Mucosa of descending colon (tissue), 3 donors: Measurements from ENCODE around the gene SLC7A6. TPM values are rescaled to one million over a fixed set of nuclear protein-coding genes. Genes with fewer than 3 reads are reported as not detected.
"Not testable (repeated sequence)": the region's sequence is repeated elsewhere in the genome, so short reads cannot be mapped to it uniquely, and the experiment has no call there.

Experiments used
- ATAC-seq: fragments of 200-7000 bp; cut with Tn5 transposase; one replicate; pipeline ENCODE4 v1.9.1; 2020; ENCODE audit warnings: mild to moderate bottlenecking, moderate library complexity
- DNase-seq, 3 donors: peaks; one replicate each; pipeline ENCODE4 v3.0.0-alpha.2; 2020
- H3K36me3 ChIP-seq: fragments of 200-600 bp; one replicate; pipeline ENCODE4 v1.8.0; 2021; ENCODE audit warnings: low read depth, mild to moderate bottlenecking
- H3K4me1 ChIP-seq: fragments of 200-600 bp; one replicate; pipeline ENCODE4 v1.8.0; 2021; ENCODE audit warnings: low read depth, mild to moderate bottlenecking
- H3K4me3 ChIP-seq: fragments of 200-600 bp; one replicate; pipeline ENCODE4 v1.8.0; 2021; ENCODE audit warnings: mild to moderate bottlenecking
- H3K9me3 ChIP-seq: fragments of 200-600 bp; one replicate; pipeline ENCODE4 v1.8.0; 2021; ENCODE audit warnings: mild to moderate bottlenecking
- CTCF ChIP-seq: fragments of 200-600 bp; IDR thresholded peaks from one replicate; pipeline ENCODE4 v1.8.0; 2022; ENCODE audit warnings: antibody characterized with exemption, mild to moderate bottlenecking
- intact Hi-C, 2 donors: fragments of 100-400 bp; cut with DNase I in 1 of 2; cut with micrococcal nuclease in 1 of 2; formaldehyde crosslinking; loops; one replicate each; pipeline versions ENCODE4 v1.11.0 to v1.11.1; 2022; cut with DNase I, micrococcal nuclease
- total RNA-seq, 3 donors: library from RNA; stranded (reverse); fragmentation: NEBNext Ultra II Directional in 2 of 3; extraction: Animal tissue kit (Norgen Biotek cat#: 25700) in 2 of 3; gene quantifications; one replicate each; pipeline versions ENCODE4 v1.2.1 to v1.2.4, GENCODE V29; 2021 to 2023
- donor health status: DM: no; HTN: no; CAD: no; lungs with moderate emphysema.
- donor health status: DM: no; HTN: no; CAD: no.
- donor health status: DM: no; HTN: yes; CAD: no.

Gene SLC7A6
- total RNA-seq, 3 donors from 2014 or later, result 35.0 to 41.4 (median 37.2) TPM

GRCh38 chr16:68287276-68288251 is 23.2 kb downstream of the SLC7A6 start:
- intact Hi-C loops, result no loop called here
- ATAC-seq (peak; percentile 23), DNase-seq (no peak)
- no peak for TF ChIP-seq CTCF
- Histone ChIP-seq H3K36me3 (no peaks in the 10 kb centered on the region), H3K9me3 (no peaks in the 10 kb centered on the region), H3K4me3 (no peak overlapping the region), H3K4me1 (peaks cover 12% of the 10 kb centered on the region)

- ATAC-seq (no peak), DNase-seq (no peak)
- Histone ChIP-seq H3K9me3 (no peaks in the 10 kb centered on the region), H3K4me1 (peaks cover 12% of the 10 kb centered on the region), H3K4me3 (no peak overlapping the region), H3K36me3 (no peaks in the 10 kb centered on the region)
- intact Hi-C loops, result no loop called here
- TF ChIP-seq CTCF, result no peak
These were observed 23.9 kb downstream of the SLC7A6 start for GRCh38 chr16:68288252-68288650.

- peaks cover 12% of the 10 kb centered on the region for H3K4me1 ChIP-seq
- H3K36me3 ChIP-seq, ATAC-seq, DNase-seq, H3K4me3 ChIP-seq, intact Hi-C loops, H3K9me3 ChIP-seq: not testable (repeated sequence)
These were observed 24.5 kb downstream of the SLC7A6 start for GRCh38 chr16:68288796-68289195.

- no peak for TF ChIP-seq CTCF
- Histone ChIP-seq H3K4me1 (peaks cover 12% of the 10 kb centered on the region), H3K36me3 (no peaks in the 10 kb centered on the region), H3K4me3 (no peak overlapping the region), H3K9me3 (no peaks in the 10 kb centered on the region)
- ATAC-seq (no peak), DNase-seq (no peak)
- intact Hi-C loops, result no loop called here
These were observed 24.9 kb downstream of the SLC7A6 start for GRCh38 chr16:68289202-68289601.

- DNase-seq (no peak), ATAC-seq (peak; percentile 57)
- no peaks in the 10 kb centered on the region for H3K9me3 ChIP-seq
- peaks cover 12% of the 10 kb centered on the region for H3K4me1 ChIP-seq
- intact Hi-C loops, result no loop called here
- no peaks in the 10 kb centered on the region for H3K36me3 ChIP-seq
- no peak overlapping the region for H3K4me3 ChIP-seq
- TF ChIP-seq CTCF, result no peak
These were observed 25.4 kb downstream of the SLC7A6 start for GRCh38 chr16:68289621-68290329.

- H3K4me3 ChIP-seq, result no peak overlapping the region
- H3K9me3 ChIP-seq, result no peaks in the 10 kb centered on the region
- ATAC-seq (no peak), DNase-seq (no peak)
- no peaks in the 10 kb centered on the region for H3K36me3 ChIP-seq
- peaks cover 12% of the 10 kb centered on the region for H3K4me1 ChIP-seq
- intact Hi-C loops, result no loop called here
- TF ChIP-seq CTCF, result no peak
These were observed 26.1 kb downstream of the SLC7A6 start for GRCh38 chr16:68290450-68290849.
